ENCODE measurements around the gene OR7G3.

DNA sequence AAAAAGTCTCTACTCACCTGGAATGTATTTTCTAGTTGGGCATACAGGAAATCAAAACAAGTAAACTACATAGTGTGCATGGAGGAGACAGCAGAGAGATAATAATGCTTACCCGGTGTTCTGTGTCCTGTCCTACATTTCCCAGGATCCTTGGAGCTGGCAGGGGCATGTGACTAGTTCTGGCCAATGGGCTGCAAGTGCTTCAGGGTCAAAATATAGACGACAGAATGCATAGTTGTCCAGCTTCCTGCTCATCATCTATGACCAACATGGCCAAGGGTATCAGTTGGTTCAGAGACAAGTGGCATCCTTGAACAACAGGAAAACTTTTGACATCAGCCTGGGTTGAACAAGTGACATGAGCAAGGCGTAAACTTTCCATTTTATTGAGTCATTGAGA, 21.9 kb upstream of the OR7G3 start:
- TF ChIP-seq, protein P1, sequence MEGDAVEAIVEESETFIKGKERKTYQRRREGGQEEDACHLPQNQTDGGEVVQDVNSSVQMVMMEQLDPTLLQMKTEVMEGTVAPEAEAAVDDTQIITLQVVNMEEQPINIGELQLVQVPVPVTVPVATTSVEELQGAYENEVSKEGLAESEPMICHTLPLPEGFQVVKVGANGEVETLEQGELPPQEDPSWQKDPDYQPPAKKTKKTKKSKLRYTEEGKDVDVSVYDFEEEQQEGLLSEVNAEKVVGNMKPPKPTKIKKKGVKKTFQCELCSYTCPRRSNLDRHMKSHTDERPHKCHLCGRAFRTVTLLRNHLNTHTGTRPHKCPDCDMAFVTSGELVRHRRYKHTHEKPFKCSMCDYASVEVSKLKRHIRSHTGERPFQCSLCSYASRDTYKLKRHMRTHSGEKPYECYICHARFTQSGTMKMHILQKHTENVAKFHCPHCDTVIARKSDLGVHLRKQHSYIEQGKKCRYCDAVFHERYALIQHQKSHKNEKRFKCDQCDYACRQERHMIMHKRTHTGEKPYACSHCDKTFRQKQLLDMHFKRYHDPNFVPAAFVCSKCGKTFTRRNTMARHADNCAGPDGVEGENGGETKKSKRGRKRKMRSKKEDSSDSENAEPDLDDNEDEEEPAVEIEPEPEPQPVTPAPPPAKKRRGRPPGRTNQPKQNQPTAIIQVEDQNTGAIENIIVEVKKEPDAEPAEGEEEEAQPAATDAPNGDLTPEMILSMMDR (IDR thresholded peaks at IDR 0.05): no peak
- TF ChIP-seq POLR2A (IDR thresholded peaks at IDR 0.05): no peak

Data from adrenal gland (tissue), 5 donors.